GM13977 (cell line): ENCODE measurements around the gene DBR1.

ENCODE experiments used
- DNase-seq: peaks from one replicate; pipeline ENCODE4 v3.0.0; 2012; ENCODE audit warnings: low spot score
- in situ Hi-C: fragments of 300-500 bp; cut with MboI; formaldehyde crosslinking; loops from one replicate; pipeline ENCODE4 v1.12.0; 2022; ENCODE audit warnings: low sequenced_read_pairs, low pct_unique_long_range_greater_than_20kb, mixed read lengths, inconsistent platforms; ENCODE audit not compliant: unreplicated experiment
- TF ChIP-seq, protein P1 (sequence below): IDR thresholded peaks from 2 replicates; pipeline ENCODE4 v1.5.1; 2012; ENCODE audit warnings: mild to moderate bottlenecking, control low read depth; ENCODE audit not compliant: insufficient read depth; ENCODE audit errors: extremely low read depth, missing control alignments

The DBR1 gene

DNA sequence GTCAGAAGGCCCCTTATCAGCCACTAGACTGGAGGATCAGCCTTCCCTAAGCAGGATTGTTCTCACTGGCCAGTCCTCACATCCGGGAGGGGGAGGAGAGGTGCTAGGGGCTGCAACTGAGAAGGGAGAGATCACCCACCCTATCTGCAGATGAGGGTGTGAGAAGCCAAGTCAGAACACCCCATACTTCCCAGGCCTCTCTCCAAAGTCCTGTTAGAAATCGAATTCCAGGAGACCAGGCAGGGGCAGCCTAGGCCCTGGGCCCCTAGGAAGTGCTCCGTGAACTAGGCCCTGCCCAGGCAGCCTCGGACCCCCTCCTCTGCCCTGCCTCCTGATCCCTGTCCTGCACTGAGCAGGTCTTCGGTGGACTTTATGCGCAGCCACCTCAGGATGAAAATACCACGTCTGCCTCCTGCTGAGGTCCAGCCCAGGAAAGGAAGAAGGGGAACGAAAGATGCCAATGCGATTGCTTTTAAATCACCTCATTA is 60.2 kb downstream of the DBR1 start:
- DNase-seq: no peak
- TF ChIP-seq, protein P1, sequence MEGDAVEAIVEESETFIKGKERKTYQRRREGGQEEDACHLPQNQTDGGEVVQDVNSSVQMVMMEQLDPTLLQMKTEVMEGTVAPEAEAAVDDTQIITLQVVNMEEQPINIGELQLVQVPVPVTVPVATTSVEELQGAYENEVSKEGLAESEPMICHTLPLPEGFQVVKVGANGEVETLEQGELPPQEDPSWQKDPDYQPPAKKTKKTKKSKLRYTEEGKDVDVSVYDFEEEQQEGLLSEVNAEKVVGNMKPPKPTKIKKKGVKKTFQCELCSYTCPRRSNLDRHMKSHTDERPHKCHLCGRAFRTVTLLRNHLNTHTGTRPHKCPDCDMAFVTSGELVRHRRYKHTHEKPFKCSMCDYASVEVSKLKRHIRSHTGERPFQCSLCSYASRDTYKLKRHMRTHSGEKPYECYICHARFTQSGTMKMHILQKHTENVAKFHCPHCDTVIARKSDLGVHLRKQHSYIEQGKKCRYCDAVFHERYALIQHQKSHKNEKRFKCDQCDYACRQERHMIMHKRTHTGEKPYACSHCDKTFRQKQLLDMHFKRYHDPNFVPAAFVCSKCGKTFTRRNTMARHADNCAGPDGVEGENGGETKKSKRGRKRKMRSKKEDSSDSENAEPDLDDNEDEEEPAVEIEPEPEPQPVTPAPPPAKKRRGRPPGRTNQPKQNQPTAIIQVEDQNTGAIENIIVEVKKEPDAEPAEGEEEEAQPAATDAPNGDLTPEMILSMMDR: no peak
- in situ Hi-C loops: no loop called here

DNA sequence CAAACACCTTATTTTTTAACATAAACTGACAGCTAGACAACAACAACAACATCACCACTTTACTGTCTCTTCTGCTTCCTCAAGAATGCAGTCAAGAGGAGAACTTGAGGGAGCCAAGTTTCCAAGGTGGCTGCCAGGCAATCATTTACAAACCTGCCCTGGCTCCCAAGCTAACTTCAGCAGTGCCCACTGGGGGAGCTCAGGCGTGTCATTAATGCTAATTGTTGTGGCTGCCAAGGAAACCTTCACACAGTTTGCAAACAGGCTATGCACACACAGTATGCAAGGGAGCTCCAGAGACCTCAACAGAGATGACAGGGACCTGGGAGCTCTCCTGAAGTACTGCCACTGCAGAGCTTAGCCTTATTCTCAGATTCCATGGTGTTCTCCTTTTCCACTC is 61.4 kb downstream of the DBR1 start:
- TF ChIP-seq, protein P1: no peak
- DNase-seq: no peak
- in situ Hi-C loops: no loop called here

DNA sequence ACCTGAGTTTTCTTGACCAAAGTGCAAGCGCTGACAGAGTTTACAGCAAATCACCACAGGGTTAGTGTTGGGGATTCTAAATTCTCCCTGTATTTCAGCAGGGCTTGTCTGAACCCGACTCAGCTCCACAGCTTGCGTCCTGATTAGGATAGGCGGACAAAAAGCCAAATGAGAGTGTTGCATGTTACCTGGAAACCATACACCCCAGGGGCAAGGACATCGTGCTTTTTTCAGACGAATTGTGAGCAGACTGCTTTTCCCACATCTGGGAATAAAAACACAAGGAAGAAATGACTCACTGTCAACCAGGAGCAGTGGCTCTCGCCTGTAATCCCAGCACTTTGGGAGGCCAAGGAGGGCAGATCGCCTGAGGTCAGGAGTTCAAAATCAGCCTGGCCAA is 62.4 kb downstream of the DBR1 start:
- in situ Hi-C loops: no loop called here

More for the DNA sequence above, 62.4 kb downstream of the DBR1 start:
- TF ChIP-seq, protein P1: no peak
- DNase-seq: no peak
